HL-60 (cell line): ENCODE measurements around the gene SIL1.

Experiments used
- GABPA ChIP-seq: IDR thresholded peaks from 2 replicates; pipeline ENCODE4 v1.6.1; 2012; ENCODE audit warnings: low read depth
- POLR2AphosphoS5 ChIP-seq: IDR thresholded peaks from 2 replicates; pipeline ENCODE4 v1.6.1; 2012; ENCODE audit warnings: low read depth
- TF ChIP-seq, protein P1 (sequence below): IDR thresholded peaks from one replicate; pipeline ENCODE4 v1.5.1; 2011; ENCODE audit warnings: low read length, control low read depth, inconsistent platforms; ENCODE audit not compliant: insufficient read depth

DNA sequence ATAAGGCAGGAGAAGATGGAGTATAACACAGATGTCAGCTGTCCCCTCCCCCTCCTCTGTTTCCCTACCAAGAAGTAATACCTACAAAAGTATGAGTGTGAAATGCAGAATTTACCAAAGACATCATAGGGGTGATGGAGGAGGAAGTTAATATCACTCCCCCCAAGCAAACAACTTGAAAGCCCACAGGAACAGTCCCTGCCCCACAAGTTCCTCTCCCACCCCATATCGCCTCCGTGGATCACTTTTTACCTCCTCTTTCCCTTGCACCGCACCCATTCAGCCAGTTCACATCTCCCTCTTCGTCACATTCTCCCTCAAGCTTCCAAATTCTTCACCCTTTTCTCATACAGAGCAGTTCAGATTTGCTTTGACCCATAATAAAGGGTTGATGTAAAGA, 7.0 kb upstream of the SIL1 start:
- TF ChIP-seq, protein P1, sequence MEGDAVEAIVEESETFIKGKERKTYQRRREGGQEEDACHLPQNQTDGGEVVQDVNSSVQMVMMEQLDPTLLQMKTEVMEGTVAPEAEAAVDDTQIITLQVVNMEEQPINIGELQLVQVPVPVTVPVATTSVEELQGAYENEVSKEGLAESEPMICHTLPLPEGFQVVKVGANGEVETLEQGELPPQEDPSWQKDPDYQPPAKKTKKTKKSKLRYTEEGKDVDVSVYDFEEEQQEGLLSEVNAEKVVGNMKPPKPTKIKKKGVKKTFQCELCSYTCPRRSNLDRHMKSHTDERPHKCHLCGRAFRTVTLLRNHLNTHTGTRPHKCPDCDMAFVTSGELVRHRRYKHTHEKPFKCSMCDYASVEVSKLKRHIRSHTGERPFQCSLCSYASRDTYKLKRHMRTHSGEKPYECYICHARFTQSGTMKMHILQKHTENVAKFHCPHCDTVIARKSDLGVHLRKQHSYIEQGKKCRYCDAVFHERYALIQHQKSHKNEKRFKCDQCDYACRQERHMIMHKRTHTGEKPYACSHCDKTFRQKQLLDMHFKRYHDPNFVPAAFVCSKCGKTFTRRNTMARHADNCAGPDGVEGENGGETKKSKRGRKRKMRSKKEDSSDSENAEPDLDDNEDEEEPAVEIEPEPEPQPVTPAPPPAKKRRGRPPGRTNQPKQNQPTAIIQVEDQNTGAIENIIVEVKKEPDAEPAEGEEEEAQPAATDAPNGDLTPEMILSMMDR, result no peak
- no peak for TF ChIP-seq GABPA
- TF ChIP-seq POLR2AphosphoS5, result no peak
